Activated CD4-positive, alpha-beta T cell treated with anti-CD3 and anti-CD28 coated beads, Interleukin-2, amount 50 U/mL, for 4 hours (primary cell): ENCODE results near the gene FER1L5.

Experiments
- DNase-seq, 2 experiments: peaks; one replicate each; pipeline ENCODE4 v3.0.0-alpha.2; 2020

Gene FER1L5

DNA sequence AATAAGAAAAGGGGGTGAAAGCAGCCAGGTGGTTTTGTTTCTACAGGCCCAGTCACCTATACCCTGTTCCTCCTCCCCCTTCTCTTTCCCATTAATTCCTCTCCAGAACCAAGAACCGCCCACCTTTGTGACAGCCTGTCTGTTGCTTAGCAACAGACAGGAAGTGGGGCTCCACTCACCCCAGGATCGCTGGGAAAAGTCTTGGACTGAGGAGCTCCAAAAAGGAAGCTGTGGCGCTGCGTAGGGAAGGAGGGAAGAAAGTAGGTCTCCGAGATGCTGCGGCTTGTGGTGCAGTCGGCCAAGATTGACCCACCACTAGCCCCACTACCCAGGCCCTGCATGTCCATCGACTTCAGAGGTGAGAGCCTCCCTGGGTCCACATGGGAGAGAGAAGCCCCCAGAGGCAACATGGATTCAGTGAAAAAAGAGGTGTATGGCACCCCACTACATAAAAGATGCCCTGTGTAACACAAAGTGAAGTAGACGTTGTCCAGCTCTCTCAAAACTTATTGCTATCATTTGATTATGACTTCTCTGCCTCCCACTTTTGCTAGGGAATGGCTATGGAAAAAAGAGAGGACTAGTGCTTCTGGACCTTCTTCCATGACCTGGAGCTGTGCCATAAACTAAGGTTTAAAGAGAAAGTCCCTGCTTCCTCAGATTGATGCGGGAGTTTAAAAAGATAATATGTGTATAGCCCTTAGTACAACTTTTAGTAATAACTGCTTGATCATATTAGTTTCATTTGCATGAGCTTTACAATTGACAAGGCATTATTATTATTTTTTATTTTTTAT is at the start of gene FER1L5:
FER1L5 (plus strand) TSS at position 201 of the 797 bp plus-strand sequence; CDS start at position 274, 73 bp downstream.
- DNase-seq: no peak

DNA sequence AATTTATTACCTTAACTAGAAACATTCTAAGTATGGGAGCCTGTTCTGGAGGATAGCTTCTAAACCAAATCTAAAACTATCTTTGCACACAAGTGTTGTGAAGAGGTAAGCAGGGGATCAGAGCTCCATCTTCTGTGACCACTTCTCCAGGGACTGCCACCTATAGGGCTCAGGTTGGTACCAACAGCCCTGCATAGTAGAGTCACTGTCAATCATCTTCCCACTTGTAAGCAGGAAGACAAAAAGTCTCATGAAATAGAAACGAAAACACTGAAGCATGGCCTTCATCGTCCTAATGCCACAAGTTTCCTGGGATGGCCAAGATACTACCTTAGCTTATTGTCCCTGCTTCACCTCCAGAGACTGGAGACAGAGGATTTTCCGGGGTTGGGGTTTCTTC is 48.3 kb upstream of the FER1L5 start:
- no peak for DNase-seq

DNA sequence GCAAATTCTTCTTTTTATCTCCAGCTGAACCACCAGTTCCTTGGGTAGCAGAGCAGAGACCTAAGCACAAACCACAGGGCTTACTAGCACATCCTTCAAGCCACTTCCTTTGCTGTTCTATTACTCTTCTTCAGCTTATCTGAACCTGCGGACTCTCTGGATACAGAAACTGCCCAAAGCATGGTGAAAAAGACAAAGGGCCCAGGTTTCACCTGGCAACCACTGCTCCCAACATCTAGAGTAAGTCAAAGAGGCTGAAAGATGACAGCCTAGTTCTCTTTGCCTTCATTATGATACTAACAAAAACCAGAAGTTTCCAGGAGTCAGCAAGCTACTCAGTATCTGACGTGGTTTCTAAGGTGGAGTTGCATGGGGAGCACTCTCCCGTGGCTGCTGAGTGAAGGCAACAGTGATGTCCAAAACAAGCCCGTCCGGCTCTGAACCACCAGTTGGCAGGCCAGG is 47.8 kb upstream of the FER1L5 start:
- no peak for DNase-seq

DNA sequence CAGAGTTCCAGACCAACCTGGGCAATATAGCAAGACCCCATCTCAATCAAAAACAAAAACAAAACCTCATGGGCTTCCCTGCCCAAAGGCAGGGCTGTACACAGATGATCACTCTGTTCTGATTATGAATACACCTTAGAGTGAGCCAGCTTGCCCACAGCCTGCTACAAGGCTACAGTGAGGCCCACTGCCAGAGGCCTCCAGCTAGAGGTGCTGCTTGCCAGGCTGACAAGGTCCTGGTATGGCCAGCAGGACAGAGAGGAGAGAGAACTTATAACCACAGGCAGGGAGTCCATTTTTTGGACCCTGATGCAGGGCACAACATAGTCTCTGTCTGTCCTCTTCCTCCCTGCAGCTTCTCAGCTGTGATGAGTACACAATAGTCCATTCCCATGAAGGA is 46.0 kb upstream of the FER1L5 start:
- no peak for DNase-seq

GRCh38 chr2:96599941-96600340 is 42.6 kb upstream of the FER1L5 start:
- no peak for DNase-seq

- no peak for DNase-seq
These were observed 40.9 kb upstream of the FER1L5 start for GRCh38 chr2:96601382-96602292.

- no peak for DNase-seq
These were observed 40.2 kb upstream of the FER1L5 start for GRCh38 chr2:96602330-96602823.

GRCh38 chr2:96604104-96604503 is 38.5 kb upstream of the FER1L5 start:
- no peak for DNase-seq

DNA sequence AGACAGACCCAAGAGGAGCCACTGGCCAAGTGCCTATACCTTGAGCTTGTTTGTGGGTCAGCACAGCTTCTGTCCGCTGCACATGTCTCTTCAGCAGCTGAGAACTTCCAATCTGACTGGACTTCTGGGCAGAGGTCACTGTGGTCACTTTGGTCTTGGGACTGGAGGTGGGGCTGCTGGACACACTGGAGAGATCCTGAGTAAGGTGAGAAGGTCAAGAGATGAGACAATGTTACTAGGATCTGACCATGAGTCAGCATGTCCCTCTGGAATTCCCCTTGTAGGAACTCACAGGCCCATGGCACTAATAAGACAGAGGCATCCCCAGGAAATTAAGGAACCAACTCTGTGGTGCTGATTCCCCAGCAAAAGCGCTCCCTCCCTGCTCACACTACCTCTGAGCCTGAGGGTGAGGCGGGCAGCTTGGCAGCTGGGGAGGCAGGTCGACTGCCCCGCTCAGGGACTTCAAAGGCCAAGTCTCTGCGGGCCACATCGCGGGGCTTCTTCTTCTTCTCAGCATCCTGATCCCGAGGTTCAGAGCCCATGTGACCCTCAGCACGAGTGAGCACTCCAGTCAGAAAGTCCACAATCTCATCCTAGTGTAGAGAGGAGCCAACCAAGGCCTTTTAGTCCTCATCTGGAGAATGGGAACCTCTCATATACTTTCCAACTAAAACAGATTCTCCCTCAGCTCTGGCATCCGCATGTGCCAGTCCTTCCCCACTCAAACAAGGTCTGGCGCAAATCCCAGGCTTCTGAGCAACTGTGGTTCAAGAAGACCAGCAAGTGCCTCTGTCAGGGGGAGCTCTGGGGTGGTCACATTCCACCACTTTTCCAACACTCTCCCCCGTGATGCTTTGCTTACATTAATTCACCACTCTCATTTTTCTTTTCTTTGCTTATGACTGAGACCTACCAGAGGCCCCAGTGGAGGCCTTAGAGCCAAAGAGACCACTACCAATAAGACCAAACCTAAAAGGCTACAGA is 33.8 kb upstream of the FER1L5 start:
- no peak for DNase-seq

DNA sequence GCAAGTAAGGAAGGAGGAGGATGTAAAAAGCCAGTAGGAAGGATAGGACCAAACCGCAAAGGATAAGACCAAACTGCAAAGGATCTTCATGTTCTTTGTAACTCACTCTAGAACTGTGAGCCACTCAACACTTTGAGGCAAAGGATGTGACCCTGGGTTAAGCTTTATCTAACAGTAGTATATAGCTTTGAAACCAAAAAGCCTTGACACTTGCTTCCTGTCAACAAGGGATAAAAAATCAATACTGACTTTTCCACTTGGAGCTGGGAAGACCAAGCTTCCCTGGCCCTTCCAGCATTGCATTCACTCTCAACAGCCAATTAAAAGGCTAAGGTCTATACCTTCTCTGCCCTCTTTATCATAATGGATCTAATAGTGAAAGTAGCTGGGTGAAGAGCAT is 26.4 kb upstream of the FER1L5 start:
- DNase-seq: no peak

DNA sequence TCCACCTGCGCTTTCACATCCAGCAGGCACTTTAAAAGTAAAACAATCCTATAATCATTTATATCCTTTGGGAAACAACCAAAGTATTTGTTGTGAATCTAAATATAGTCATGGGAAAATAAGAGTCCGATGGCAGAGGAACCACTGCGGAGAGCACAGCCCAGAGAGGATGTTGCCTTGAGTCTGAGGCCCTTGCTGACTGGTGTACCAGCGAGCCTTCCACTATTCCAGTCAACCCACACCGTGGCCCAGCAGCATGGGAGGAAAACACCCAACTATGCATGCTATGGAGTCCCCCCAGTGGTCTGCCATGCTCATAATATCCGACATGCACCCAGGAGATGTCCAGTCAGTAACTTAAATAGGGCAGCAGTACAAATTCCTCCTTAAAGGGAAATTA is 26.0 kb upstream of the FER1L5 start:
- no peak for DNase-seq

GRCh38 chr2:96617012-96617411 is 25.6 kb upstream of the FER1L5 start:
- no peak for DNase-seq

- no peak for DNase-seq
These were observed 23.8 kb upstream of the FER1L5 start for GRCh38 chr2:96618596-96619283.

- no peak for DNase-seq
These were observed 20.0 kb upstream of the FER1L5 start for GRCh38 chr2:96622544-96622943.

DNA sequence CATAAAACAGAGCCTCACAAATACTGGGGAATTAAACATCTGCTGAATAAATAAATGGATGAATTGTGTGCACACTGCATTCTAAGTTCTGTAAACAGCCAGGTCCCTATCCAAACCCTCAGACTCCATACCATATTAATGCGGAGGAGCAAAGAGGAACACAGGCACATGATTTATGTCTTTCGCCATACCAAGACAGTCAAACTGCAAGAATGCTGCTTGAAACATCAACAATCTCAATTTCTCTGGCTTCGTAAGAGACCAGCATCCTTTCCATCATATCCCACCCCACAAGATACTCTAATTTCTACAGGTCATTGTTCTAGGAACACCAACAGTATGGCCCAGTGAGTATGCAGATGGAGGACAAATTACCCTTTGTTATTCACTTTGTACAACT is 19.4 kb upstream of the FER1L5 start:
- no peak for DNase-seq

- no peak for DNase-seq
These were observed 16.7 kb upstream of the FER1L5 start for GRCh38 chr2:96625571-96626552.

- DNase-seq: no peak
These were observed 16.0 kb upstream of the FER1L5 start for GRCh38 chr2:96626553-96626942.

DNA sequence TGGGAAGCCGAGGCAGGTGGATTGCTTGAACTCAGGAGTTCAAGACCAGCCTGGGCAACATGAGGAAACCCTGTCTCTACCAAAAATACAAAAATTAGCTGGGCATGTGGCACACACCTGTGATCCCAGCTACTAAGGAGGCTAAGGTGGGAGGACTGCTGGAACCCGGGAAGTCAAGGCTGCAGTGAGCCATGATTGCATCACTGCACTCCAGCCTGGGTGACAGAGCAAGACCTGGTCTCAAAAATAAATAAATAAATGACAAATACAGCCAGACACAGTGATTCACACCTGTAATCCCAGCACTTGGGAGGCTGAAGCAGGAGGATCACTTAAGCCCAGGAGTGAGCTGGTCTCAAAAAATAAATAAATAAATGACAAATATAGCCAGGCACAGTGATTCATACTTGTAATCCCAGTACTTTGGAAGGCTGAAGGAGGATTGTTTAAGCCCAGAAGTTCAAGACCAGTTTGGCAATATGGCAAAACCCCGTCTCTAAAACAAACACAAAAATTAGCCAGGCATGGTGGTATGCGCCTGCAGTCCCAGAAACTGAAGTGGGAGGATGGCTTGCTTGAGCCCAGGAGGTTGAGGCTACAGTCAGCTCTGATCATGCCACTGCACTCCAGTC is 10.6 kb upstream of the FER1L5 start:
- DNase-seq: no peak

DNA sequence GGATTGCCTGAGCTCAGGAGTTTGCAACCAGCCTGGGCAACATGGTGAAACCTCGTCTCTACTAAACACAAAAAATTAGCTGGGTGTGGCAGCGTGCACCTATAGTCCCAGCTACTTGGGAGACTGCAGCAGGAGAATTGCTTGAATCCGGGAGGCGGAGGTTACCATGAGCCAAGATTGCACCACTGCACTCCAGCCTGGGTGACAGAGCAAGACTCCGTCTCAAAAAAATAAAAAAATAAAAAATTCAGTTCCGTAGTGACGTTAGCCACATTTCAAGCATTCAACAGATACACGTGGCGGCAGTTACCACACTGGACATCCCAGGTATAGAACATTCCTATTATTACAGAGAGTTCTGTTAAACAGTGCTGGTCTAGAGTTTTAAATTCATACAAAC is 8.9 kb upstream of the FER1L5 start:
- no peak for DNase-seq

DNA sequence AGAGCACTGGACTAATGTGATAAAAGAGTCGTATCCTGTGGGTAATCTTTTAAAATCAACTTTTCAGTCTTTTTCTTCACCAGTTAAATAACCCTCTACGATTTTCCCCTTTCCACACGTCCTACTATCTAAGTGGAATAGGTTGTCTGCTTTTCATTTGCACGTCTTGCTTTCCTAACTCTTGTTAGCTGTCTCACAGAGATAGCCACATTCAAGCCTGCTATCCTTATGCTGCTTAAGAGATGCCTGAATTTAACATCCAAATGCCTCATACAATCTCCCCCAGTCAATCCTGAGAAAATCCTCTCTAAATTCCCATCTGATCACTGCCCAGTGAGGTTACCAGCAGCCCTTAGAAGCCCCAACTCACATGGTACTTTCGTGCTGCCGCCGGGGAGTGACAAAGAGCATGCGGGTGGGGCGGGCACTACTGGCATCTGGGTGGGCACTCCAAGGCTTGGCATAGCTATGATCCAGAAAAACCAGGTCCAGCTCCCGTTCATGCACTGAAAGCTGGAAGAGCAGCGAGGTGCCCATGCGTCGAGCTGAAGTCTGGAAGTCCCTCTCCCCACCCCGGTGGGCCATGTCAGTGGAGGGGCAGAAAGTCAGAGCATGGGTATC is 5.9 kb upstream of the FER1L5 start:
- no peak for DNase-seq
